ENCODE data around the gene HIF3A. TPM values are rescaled to one million over a fixed set of nuclear protein-coding genes. Genes with fewer than 3 reads are reported as not detected.

HIF3A gene
- total RNA-seq, 4 donors from 2014 or later: 18.4 to 262 (median 91.2) TPM

- TF ChIP-seq CTCF (IDR thresholded peaks at IDR 0.05) (no peak), POLR2A (IDR thresholded peaks at IDR 0.05) (no peak)
- Histone ChIP-seq H3K9me3 (no peaks in the 10 kb centered on the region), H3K4me3 (no peak overlapping the region), H3K27ac (no peak overlapping the region), H3K27me3 (no peaks in the 10 kb centered on the region), H3K4me1 (no peaks in the 10 kb centered on the region), H3K36me3 (peaks cover 0 to 97% (median 0%) of the 10 kb centered on the region in 3 donors)
- DNase-seq: no peak
Measured at GRCh38 chr19:46385636-46386035, 88.8 kb downstream of the HIF3A start.

- no peak for DNase-seq
- no peaks in the 10 kb centered on the region for H3K27me3 ChIP-seq
- TF ChIP-seq CTCF (IDR thresholded peaks at IDR 0.05) (no peak), POLR2A (IDR thresholded peaks at IDR 0.05) (no peak)
- no peak overlapping the region for H3K4me3 ChIP-seq
- H3K4me1 ChIP-seq: no peaks in the 10 kb centered on the region
- no peaks in the 10 kb centered on the region for H3K9me3 ChIP-seq
- no peak overlapping the region for H3K27ac ChIP-seq
- H3K36me3 ChIP-seq: peaks cover 0 to 97% (median 0%) of the 10 kb centered on the region in 3 donors
Measured at GRCh38 chr19:46386151-46386550, 89.3 kb downstream of the HIF3A start.

GRCh38 chr19:46386996-46387712 is 90.3 kb downstream of the HIF3A start:
- no peaks in the 10 kb centered on the region for H3K27me3 ChIP-seq
- peaks cover 0 to 91% (median 0%) of the 10 kb centered on the region in 3 donors for H3K36me3 ChIP-seq
- H3K4me1 ChIP-seq: no peaks in the 10 kb centered on the region
- no peak overlapping the region for H3K4me3 ChIP-seq
- no peak for DNase-seq
- no peak overlapping the region for H3K27ac ChIP-seq
- H3K9me3 ChIP-seq: no peaks in the 10 kb centered on the region
- TF ChIP-seq CTCF (IDR thresholded peaks at IDR 0.05) (no peak), POLR2A (IDR thresholded peaks at IDR 0.05) (no peak)

GRCh38 chr19:46387713-46388130 is 90.9 kb downstream of the HIF3A start:
- H3K9me3 ChIP-seq: no peaks in the 10 kb centered on the region
- TF ChIP-seq POLR2A (IDR thresholded peaks at IDR 0.05) (no peak), CTCF (IDR thresholded peaks at IDR 0.05) (no peak)
- H3K36me3 ChIP-seq: peaks cover 0 to 85% (median 0%) of the 10 kb centered on the region in 3 donors
- no peaks in the 10 kb centered on the region for H3K27me3 ChIP-seq
- DNase-seq: no peak
- H3K27ac ChIP-seq: no peak overlapping the region
- no peak overlapping the region for H3K4me3 ChIP-seq
- H3K4me1 ChIP-seq: no peaks in the 10 kb centered on the region

GRCh38 chr19:46388311-46389095 is 91.7 kb downstream of the HIF3A start:
- no peaks in the 10 kb centered on the region for H3K9me3 ChIP-seq
- no peak for TF ChIP-seq POLR2A (IDR thresholded peaks at IDR 0.05)
- no peak for TF ChIP-seq CTCF (IDR thresholded peaks at IDR 0.05)
- H3K36me3 ChIP-seq: peaks cover 0 to 77% (median 0%) of the 10 kb centered on the region in 3 donors
- H3K4me1 ChIP-seq: no peaks in the 10 kb centered on the region
- no peaks in the 10 kb centered on the region for H3K27me3 ChIP-seq
- no peak overlapping the region for H3K27ac ChIP-seq
- no peak overlapping the region for H3K4me3 ChIP-seq
- no peak for DNase-seq
